ENCODE measurements around the gene STAT4. TPM values are rescaled to one million over a fixed set of nuclear protein-coding genes. Genes with fewer than 3 reads are reported as not detected.

STAT4 gene, protein sequence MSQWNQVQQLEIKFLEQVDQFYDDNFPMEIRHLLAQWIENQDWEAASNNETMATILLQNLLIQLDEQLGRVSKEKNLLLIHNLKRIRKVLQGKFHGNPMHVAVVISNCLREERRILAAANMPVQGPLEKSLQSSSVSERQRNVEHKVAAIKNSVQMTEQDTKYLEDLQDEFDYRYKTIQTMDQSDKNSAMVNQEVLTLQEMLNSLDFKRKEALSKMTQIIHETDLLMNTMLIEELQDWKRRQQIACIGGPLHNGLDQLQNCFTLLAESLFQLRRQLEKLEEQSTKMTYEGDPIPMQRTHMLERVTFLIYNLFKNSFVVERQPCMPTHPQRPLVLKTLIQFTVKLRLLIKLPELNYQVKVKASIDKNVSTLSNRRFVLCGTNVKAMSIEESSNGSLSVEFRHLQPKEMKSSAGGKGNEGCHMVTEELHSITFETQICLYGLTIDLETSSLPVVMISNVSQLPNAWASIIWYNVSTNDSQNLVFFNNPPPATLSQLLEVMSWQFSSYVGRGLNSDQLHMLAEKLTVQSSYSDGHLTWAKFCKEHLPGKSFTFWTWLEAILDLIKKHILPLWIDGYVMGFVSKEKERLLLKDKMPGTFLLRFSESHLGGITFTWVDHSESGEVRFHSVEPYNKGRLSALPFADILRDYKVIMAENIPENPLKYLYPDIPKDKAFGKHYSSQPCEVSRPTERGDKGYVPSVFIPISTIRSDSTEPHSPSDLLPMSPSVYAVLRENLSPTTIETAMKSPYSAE
- polyA plus RNA-seq (2011; rRNA removed): 1.3 and 1.5 TPM in 2 replicates
- 0.62 and 0.81 TPM in 2 replicates for polyA minus RNA-seq (2011; rRNA and poly(A)+ RNA removed)

- no peaks in the 10 kb centered on the region for H3K27me3 ChIP-seq (ENCODE audit: control insufficient read depth, insufficient read depth, low read length)
- H3K36me3 ChIP-seq (ENCODE audit: control insufficient read depth, insufficient read depth, low read length): no peaks in the 10 kb centered on the region
- H3K4me3 ChIP-seq (ENCODE audit: low read depth, low read length): peak within 1 kb of the TSS; percentile 31
- DNase-seq (ENCODE audit: low read depth): no peak
- CTCF ChIA-PET: interaction anchor here (1.1 to 6.1 kb wide), 3 partner anchors 14 to 156 kb away, joined by 3 to 43 read pairs (median 8); no protein-coding TSS in a partner anchor
- POLR2A ChIA-PET: no interaction called here
- TF ChIP-seq, protein P1, sequence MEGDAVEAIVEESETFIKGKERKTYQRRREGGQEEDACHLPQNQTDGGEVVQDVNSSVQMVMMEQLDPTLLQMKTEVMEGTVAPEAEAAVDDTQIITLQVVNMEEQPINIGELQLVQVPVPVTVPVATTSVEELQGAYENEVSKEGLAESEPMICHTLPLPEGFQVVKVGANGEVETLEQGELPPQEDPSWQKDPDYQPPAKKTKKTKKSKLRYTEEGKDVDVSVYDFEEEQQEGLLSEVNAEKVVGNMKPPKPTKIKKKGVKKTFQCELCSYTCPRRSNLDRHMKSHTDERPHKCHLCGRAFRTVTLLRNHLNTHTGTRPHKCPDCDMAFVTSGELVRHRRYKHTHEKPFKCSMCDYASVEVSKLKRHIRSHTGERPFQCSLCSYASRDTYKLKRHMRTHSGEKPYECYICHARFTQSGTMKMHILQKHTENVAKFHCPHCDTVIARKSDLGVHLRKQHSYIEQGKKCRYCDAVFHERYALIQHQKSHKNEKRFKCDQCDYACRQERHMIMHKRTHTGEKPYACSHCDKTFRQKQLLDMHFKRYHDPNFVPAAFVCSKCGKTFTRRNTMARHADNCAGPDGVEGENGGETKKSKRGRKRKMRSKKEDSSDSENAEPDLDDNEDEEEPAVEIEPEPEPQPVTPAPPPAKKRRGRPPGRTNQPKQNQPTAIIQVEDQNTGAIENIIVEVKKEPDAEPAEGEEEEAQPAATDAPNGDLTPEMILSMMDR (IDR thresholded peaks at IDR 0.05; ENCODE audit: insufficient read depth, low read depth, low read length): no peak
Measured at GRCh38 chr2:191150600-191151330, at the start of gene STAT4. Gene STAT4, minus strand, starts transcription at chr2:191150994. Its CDS starts 2,791 bp downstream, at chr2:191148203.

- no peaks in the 10 kb centered on the region for H3K36me3 ChIP-seq (ENCODE audit: control insufficient read depth, insufficient read depth, low read length)
- H3K4me3 ChIP-seq (ENCODE audit: low read depth, low read length): no peak overlapping the region
- no peaks in the 10 kb centered on the region for H3K27me3 ChIP-seq (ENCODE audit: control insufficient read depth, insufficient read depth, low read length)
- no peak for DNase-seq (ENCODE audit: low read depth)
- POLR2A ChIA-PET: no interaction called here
- TF ChIP-seq, protein P1 (IDR thresholded peaks at IDR 0.05; ENCODE audit: insufficient read depth, low read depth, low read length): no peak
- CTCF ChIA-PET: interaction anchor here (0.6 to 1.0 kb wide), 2 partner anchors 320 to 329 kb away, joined by 3 to 4 read pairs; no protein-coding TSS in a partner anchor
Measured at GRCh38 chr2:191199929-191200512, 49.2 kb upstream of the STAT4 start.

DNA sequence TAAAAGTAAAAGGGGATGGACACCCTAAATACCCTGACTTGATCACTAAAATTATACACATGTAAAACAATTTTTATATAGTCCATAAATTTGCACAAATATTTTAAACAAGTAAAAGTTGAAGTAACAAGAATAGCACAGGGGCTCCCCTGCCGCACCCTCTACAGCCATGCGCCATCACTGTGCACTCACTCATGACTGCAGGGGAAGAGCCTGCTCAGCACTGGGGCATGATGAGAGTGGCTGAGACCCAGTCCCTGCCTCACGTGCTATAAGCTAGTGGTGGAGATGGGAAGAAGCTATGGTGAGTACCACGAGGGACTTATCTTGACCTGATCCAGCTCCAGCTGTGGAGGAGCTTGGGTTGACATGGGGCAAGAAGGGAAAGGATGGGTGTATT is 47.5 kb upstream of the STAT4 start:
- CTCF ChIA-PET: interaction anchor here (0.7 to 1.1 kb wide), 3 partner anchors 8 to 146 kb away, joined by 3 read pairs; no protein-coding TSS in a partner anchor

DNA sequence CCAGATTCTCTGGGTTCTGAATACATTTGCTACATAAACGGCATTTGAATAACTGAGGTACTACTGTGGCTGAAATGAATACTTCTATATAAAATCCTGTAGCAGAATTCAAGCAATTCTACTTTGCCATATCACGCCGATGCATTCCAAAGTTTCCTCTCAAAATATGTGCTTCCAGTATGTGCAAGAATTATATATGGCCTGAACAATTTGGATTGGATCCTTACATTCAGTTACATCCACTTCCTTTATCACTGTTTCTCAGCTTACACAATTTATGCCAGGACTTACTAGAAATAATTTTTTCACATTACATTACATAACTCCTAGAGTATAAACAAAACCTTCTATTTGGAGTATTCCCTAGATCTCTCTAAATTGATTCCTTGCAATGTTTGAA is 46.3 kb upstream of the STAT4 start:
- TF ChIP-seq, protein P1 (IDR thresholded peaks at IDR 0.05; ENCODE audit: insufficient read depth, low read depth, low read length): no peak
- no peak overlapping the region for H3K4me3 ChIP-seq (ENCODE audit: low read depth, low read length)
- no peaks in the 10 kb centered on the region for H3K36me3 ChIP-seq (ENCODE audit: control insufficient read depth, insufficient read depth, low read length)
- DNase-seq (ENCODE audit: low read depth): no peak
- ChIA-PET POLR2A (no interaction called here), CTCF (interaction anchor here (1.2 kb wide), 1 partner anchor 22 kb away, joined by 3 read pairs; no protein-coding TSS in a partner anchor)
- no peaks in the 10 kb centered on the region for H3K27me3 ChIP-seq (ENCODE audit: control insufficient read depth, insufficient read depth, low read length)

More for the DNA sequence above, 47.5 kb upstream of the STAT4 start:
- no peaks in the 10 kb centered on the region for H3K27me3 ChIP-seq (ENCODE audit: control insufficient read depth, insufficient read depth, low read length)
- H3K36me3 ChIP-seq (ENCODE audit: control insufficient read depth, insufficient read depth, low read length): no peaks in the 10 kb centered on the region
- H3K4me3 ChIP-seq (ENCODE audit: low read depth, low read length): no peak overlapping the region
- POLR2A ChIA-PET: no interaction called here
- no peak for DNase-seq (ENCODE audit: low read depth)
- TF ChIP-seq, protein P1 (IDR thresholded peaks at IDR 0.05; ENCODE audit: insufficient read depth, low read depth, low read length): no peak

Data from BJ (cell line).